Raji (cell line): ENCODE results near the gene PRR12.
A peak's percentile ranks its signal among the peaks of the same experiment; 100 is the strongest.

ENCODE experiments used
- POLR2A ChIP-seq: IDR thresholded peaks from 2 replicates; pipeline ENCODE4 v1.6.1; 2011; ENCODE audit warnings: low read depth, low read length, control low read depth; ENCODE audit not compliant: insufficient read depth

Gene PRR12

DNA sequence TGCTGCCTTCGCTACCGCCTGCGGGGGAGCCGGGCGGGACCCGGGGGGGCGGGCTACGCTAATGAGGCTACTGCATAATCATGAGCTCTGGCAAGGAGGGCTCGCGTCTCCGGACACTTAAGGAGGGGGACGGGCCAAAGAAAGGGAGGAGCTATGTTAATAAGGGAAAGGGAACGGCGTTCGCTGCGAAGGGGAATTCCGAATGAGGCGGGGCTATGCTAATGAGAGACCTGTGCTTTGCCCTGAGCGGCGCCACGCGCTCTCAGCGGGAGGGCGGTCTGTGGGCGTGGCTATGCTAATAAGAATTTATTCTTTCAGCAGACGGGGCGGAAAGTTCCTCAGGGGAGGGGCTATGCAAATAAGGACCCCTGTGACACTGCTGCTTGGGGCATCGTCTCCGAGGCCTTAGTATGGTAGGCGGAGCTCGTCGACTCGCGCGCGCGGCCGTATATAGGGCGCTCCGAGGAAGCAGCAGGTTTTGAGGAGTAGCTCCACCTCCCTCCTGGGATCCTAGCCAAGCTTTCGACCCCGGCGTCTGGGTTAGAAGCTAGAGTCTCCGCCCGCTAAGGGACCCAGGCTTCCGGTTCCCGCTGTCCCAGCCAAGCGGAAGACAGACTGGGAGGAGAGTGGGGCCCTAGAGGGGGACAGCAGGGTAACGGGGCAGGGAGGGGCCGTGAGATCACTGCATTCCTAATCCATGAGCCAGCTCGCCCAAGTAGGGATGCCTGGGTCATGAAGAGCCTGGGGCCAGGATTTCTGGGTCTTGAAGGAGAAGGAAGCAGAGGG is 49.3 kb downstream of the PRR12 start, which contains the start of gene RRAS:
Gene RRAS (minus strand): TSS at position 31 of the 786 bp plus-strand sequence. CDS start 45 bp downstream, outside the sequence.
- TF ChIP-seq POLR2A = peak; percentile 75

DNA sequence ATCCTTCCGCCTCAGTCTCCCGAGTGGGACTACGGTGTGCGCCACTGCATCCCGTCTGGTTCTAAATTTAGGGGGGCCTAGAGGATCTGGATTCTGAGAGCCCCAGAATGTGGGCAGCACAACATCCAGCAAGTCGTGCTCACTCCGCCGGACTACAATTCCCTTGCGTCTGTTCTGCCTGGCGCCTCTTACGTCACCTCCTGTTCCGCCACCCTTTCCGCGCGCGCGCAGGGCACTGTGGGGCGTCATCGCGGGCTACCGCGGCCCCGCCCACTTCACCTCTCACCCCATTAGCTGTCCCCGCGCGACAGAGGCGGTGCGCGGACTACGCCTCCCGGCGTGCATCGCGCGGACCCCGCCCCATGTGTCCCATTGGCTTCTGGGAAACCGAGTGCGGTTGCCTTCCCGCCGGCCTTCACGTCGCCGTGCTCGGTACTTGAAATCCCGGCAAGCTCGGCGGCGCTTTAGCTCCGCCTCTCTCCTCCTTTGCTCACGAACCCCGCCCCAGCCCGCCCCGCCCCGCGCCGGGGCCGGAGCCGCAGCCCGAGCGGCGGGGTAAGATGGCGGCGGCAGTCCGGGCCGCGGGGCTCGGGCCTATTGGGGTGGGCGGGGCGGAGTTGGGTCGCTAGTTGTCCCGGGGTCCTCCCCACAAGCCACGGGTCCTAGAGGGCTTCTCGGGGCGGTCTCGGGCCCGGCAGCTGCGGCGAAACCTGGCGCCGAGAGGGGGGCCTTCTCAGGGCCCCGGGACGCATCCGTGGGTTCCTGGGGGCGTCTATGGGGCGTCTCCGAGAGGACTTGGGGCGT is 50.9 kb downstream of the PRR12 start, which contains the start of gene SCAF1:
Gene SCAF1 (plus strand): TSS at position 522 of the 804 bp plus-strand sequence. CDS start 2,818 bp downstream, outside the sequence.
- TF ChIP-seq POLR2A = peak; percentile 71

DNA sequence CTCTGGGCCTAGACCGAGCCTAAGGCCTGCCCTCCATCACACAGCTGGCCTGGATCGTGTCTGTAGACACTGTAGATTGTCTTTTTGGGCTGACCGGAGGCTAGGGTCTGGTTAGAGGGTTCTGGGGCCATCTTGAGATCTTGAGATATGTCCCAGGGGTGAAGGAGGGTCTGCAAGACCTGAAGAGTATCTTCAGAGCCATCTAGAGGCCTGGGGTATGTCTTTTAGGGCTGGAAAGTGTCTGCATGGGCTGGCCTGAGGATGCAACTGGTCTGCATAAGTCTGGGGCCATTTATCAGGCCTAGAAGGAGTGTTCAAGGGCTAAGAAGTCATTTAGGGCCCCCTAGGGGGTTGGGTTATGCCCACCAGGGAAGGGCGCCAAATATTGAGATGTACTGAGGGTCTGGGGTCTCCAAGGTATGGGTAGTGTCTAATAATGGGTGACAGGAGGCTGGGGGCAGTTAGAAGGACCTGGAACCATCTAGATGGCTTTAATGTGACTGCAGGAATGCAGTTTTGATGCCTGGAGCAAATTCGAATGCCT is 51.6 kb downstream of the PRR12 start:
- no peak for TF ChIP-seq POLR2A

DNA sequence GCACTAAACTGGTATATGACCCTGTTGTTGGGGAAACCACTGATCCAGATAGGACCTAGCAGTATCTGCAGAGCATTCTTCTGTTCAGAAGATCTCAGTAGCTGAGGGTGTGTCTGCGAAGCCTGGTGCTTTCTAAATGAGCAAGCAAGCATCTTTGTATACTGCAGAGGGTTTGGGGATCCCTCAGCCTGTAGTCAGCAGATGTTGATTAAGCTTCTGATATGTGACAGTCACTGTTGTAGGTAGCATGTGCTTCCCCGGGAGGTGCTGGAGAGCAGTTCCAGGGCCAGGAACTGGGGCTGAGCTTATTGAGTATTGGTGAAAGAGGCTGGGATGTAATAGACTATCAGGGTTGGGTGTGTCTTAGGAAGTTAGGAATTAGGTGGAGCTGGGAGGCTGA is 52.5 kb downstream of the PRR12 start:
- 0 out of 2 replicates have a peak, but pooled peaks have one; percentile 15 for TF ChIP-seq POLR2A

DNA sequence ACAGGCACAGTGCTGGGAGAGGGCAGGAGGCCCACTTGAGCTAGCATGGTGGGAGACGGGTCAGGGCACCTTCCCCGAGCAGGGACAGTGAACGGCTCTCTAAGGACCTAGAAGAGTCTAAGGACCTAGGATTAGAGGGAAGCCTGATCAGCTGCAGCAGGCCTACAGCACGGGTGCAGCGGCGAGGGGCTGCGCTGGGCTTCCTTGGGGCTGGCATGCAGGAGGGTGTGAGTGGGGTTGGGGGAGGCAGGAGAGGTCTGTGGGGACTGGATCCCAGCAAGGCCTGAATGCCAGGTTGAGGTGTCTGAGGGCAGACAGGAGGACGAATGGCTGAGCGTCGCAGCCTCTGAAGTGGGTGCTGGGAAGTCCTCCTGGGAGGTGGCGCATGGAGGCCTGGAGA is 54.6 kb downstream of the PRR12 start:
- no peak for TF ChIP-seq POLR2A

DNA sequence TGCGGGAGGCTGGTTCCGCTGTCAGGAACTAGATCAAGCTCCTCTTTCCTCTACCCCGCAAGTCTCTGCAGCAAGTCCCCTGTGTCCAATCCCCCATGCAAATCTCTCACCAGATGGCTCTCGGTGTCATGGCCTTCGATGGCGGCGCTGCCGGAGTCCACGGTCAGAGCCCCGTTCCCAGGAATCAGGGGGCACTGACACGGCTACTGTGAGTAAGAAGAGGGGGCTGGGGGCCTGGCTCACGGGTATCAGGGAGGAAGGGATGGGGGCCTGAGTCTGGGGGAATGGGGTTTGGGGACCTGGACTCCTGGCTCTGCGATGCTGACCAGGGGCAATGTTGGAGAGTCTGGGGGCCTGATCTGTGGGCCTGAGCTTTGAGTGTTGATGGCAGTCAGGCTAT is 55.0 kb downstream of the PRR12 start:
- TF ChIP-seq POLR2A = no peak

DNA sequence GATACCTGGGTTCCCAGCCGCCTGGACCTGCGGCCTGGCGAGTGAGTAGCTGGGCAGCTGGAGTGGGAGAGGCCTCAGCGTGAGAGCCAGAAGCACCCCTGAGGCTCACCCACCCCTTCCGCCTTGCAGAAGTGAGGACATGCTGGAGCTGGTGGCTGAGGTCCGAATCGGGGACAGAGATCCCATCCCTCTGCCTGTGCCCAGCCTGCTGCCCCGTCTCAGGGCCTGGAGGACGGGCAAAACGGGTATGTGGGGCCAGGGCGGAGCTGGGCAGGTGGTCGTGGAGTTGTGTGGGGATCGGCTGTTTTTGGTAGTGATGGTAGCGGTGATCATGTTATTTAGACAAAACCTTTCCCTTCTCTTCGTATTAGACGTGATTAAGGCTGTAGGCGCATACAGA is 55.6 kb downstream of the PRR12 start:
- no peak for TF ChIP-seq POLR2A

DNA sequence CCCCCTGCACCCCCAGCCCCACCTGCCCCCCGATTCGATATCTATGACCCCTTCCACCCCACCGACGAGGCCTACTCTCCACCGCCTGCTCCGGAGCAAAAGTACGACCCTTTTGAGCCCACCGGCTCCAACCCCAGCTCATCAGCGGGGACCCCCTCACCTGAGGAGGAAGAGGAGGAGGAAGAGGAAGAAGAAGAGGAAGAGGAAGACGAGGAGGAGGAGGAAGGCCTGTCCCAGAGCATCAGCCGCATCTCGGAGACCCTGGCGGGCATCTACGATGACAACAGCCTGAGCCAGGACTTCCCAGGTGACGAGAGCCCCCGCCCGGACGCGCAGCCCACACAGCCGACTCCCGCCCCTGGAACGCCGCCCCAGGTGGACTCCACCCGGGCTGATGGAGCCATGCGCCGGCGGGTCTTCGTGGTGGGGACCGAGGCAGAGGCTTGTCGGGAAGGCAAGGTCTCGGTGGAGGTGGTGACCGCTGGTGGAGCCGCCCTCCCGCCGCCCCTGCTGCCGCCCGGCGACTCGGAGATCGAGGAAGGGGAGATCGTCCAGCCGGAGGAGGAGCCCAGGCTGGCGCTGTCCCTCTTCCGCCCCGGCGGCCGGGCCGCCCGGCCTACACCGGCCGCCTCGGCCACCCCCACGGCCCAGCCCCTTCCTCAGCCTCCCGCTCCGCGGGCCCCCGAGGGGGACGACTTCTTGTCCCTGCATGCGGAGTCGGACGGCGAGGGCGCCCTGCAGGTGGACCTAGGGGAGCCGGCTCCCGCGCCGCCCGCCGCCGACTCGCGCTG is 60.2 kb downstream of the PRR12 start:
- no peak for TF ChIP-seq POLR2A

DNA sequence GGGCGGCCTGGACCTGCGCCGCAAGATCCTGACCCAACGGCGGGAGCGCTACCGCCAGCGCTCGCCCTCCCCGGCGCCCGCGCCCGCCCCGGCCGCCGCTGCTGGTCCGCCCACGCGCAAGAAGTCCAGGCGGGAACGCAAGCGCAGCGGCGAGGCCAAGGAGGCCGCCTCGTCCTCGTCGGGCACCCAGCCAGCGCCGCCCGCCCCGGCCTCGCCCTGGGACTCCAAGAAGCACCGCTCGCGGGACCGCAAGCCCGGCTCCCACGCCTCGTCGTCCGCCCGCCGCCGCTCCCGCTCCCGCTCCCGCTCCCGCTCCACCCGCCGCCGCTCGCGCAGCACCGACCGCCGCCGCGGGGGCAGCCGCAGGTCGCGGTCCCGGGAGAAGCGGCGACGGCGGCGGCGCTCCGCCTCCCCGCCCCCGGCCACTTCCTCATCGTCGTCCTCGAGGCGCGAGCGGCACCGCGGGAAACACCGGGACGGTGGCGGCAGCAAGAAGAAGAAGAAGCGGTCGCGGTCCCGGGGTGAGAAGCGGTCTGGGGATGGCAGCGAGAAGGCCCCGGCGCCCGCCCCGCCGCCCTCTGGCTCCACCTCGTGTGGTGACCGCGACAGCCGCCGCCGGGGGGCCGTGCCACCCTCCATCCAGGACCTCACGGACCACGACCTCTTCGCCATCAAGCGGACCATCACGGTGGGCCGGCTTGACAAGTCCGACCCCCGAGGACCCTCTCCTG is 61.0 kb downstream of the PRR12 start:
- no peak for TF ChIP-seq POLR2A

DNA sequence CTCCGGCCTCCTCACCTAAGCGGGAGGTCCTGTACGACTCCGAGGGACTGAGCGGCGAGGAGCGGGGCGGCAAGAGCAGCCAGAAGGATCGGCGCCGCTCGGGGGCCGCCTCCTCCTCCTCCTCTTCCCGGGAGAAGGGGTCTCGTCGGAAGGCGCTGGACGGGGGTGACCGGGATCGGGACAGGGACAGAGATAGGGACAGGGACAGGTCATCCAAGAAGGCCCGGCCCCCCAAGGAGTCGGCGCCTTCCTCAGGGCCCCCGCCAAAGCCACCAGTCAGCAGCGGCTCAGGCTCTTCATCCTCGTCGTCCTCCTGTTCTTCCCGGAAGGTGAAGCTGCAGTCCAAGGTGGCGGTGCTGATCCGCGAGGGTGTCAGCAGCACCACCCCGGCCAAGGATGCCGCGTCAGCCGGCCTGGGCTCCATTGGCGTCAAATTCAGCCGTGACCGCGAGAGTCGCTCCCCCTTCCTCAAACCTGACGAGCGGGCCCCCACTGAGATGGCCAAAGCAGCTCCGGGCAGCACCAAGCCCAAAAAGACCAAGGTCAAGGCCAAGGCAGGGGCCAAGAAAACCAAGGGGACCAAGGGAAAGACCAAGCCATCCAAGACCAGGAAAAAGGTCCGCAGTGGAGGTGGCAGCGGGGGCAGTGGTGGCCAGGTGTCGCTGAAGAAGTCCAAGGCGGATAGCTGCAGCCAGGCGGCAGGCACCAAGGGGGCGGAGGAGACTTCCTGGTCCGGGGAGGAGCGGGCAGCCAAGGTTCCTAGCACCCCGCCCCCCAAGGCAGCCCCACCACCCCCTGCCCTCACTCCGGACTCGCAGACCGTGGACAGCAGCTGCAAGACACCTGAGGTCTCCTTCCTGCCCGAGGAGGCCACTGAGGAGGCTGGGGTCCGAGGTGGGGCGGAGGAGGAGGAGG is 61.8 kb downstream of the PRR12 start:
- no peak for TF ChIP-seq POLR2A

DNA sequence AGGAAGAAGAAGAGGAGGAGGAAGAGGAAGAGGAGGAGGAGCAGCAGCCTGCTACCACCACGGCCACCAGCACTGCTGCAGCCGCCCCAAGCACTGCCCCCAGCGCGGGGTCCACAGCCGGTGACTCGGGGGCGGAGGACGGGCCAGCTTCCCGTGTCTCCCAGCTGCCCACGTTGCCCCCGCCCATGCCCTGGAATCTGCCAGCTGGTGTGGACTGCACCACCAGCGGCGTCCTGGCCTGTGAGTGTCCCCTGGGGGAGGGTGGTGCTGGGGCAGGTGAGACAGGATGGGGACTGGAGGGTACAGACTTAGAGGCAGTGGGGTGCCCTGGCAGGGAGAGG is 62.5 kb downstream of the PRR12 start:
- no peak for TF ChIP-seq POLR2A

DNA sequence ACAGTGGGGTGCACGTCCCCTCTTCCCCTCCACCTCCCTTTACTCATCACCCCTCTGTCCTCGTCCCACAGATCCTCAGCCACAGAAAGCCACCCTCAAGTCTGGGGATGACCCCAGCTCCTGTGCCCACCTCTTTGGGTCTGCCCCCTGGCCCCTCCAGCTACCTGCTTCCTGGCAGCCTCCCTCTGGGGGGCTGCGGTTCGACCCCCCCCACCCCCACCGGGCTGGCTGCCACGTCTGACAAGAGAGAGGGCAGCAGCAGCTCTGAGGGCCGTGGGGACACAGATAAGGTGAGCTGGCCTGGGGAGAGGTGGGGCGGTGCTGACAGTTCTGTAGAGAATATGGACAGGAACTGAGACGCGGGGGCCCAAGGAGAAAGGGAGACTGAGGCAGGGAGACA is 63.6 kb downstream of the PRR12 start:
- no peak for TF ChIP-seq POLR2A
